Cortex of kidney (tissue), 1 donor: ENCODE data around the gene KDM2B.

Experiments used
- DNase-seq: peaks from one replicate; lab custom pipeline; 2025; lab: John Stamatoyannopoulos, UW

Gene KDM2B

DNA sequence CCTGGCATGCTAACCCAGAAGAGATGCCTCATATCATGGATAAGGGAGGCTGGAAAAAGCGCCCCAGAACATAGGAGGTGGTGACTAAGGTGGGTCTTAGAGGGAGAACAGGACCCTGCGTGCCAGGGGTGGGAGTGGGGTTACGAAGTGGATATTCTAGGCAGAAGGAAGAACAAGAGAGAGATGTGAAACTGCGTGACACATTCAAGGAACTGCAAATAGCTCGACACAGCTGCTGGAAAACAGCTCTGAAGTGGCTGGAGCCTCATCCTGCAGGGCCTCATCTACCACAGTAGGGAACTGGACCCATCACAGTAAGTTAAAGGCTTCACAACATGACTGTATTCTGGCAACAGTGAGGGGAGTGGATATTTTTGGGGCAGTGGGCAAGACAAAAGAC is 119.8 kb downstream of the KDM2B start:
- DNase-seq, result no peak

- no peak for DNase-seq
Measured at GRCh38 chr12:121456551-121456950, 124.3 kb downstream of the KDM2B start.

- DNase-seq, result no peak
Measured at GRCh38 chr12:121455766-121456420, 124.9 kb downstream of the KDM2B start.

DNA sequence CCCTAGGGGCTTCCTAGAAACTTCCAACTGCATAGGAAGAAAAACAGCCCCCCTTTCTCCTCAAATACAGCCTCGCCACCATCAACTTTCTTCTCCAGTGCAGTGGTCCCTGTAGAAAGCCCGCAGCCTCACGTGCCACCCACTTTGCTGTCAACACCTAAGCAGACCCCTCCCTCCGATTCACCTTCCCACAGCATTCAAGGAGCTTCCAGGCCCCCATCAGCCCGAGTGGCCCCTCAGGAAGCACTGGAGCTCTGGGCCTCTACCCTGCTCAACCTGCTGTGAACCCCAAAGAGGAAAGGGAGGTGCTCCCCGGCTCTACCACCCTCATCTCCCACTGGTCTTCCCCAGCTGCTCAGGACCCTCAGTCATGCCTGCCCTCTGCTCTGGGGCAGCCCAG is 125.9 kb downstream of the KDM2B start:
- DNase-seq, result no peak

DNA sequence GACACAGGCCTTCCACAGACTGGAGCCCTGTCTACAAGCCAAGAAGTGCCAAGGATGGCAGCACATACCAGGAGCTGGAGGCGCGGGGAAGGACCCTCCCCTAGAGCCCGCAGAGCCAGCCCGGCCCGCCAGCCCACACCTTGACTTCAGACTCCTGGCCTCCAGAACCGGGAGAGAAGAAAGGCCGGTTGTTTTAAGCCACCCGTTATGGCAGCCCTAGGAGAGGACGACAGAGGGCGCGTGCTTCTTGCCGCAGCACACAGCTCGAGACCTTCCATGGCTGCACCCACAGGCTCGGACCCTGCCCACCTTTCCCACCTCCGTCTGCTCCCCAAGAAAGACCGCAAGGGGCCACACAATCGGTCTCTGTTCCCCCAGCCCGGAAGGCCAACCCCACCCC is 127.2 kb downstream of the KDM2B start:
- DNase-seq, result no peak

DNA sequence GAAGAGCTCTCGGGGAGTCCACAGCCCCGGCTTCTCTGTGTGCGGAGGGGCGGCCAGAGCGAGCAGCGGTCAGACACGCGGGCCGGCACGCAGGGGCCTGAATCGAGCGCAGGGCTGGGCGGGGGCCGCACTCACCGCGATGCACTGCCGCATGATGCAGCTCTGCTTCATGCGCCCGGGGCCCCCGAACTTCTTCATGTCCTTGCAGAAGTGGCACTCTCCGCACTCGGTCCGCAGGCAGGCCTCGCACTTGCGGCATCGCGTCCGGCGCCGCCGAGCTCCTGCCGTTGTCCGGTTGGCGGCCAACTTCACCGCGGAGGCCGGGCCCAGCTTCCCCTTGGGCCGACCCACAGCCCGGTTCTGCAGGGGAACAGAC is 127.8 kb downstream of the KDM2B start:
- DNase-seq, result no peak

DNA sequence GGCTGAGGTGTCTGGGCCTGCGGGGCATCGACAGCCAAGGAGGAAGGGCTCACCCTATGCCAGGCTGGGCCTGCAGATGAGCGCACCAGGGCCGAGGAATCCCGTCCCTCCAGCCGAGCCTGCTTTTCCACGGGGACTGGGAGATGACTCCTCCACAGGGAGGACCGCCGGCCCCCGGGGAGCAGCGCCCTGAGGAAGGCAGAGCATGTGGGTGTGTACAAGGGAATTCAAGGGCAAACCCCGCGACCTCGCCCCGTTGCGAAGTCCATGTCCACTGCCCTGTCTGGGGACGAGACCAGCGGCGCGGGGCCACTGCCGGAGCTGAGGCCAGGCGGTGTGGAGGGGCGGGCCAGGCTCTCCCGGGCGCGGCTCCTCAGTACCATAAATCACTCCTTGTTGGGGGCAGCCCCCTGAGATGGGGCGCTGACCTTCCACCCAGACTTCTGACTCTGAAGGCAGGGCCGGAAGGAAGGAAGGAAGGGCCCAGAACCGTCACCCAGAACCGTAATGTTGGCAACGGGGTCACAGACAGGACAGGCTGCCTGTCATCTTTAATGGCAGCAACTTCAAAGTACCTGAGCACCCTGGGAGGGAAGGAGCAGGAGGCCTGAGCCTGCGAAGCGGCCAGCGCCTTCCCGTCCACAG is 128.4 kb downstream of the KDM2B start:
- no peak for DNase-seq

- no peak for DNase-seq
Measured at GRCh38 chr12:121451961-121452339, 128.9 kb downstream of the KDM2B start.

DNA sequence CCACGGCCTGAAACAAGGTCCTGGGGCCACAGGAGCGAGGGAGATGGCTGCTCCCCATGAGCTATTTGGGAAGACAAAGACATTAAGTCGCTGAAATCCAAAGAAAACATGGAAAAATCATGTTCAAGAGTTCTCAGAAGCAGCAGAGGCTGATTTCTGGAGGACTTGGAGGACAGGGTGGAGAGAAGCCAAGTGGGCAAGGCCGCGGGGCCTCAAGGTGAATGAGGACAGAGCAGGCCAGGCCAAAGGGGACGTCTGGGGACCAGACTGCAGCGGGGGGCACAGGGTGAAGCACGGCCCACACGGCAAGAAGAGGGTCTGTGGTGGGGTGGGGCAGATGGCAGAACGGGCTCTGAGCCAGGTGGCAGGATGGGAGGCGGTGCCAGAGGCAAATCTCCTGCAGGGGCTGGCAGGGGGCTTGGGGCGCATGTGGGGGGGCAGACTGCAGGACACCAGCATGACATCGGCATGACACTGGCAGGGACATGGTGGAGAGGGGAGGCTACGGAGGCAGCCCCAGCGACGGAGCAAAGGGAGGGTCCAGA is 132.0 kb downstream of the KDM2B start:
- no peak for DNase-seq

- no peak for DNase-seq
Measured at GRCh38 chr12:121446750-121447149, 134.1 kb downstream of the KDM2B start.

DNA sequence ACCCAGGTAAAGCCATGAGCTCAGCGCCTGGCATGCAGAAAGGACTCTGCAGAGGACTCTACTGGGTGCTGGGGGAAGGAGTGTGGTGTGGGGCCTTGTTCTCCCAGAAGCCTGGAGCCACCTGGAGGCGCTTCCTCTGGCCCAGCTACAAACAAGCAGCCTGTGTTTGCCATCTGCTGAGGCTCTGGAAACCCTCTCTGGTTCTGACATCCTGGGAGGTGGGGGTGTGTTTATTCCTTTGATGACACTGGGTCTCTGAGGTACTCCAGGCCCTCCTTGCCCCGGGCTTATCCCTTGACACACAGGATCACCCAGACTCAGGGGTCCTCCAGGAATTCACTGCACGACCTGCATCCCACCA is 136.0 kb downstream of the KDM2B start:
- no peak for DNase-seq

- DNase-seq, result no peak
Measured at GRCh38 chr12:121443911-121444841, 136.6 kb downstream of the KDM2B start.

GRCh38 chr12:121443193-121443870 is 137.5 kb downstream of the KDM2B start:
- no peak for DNase-seq

DNA sequence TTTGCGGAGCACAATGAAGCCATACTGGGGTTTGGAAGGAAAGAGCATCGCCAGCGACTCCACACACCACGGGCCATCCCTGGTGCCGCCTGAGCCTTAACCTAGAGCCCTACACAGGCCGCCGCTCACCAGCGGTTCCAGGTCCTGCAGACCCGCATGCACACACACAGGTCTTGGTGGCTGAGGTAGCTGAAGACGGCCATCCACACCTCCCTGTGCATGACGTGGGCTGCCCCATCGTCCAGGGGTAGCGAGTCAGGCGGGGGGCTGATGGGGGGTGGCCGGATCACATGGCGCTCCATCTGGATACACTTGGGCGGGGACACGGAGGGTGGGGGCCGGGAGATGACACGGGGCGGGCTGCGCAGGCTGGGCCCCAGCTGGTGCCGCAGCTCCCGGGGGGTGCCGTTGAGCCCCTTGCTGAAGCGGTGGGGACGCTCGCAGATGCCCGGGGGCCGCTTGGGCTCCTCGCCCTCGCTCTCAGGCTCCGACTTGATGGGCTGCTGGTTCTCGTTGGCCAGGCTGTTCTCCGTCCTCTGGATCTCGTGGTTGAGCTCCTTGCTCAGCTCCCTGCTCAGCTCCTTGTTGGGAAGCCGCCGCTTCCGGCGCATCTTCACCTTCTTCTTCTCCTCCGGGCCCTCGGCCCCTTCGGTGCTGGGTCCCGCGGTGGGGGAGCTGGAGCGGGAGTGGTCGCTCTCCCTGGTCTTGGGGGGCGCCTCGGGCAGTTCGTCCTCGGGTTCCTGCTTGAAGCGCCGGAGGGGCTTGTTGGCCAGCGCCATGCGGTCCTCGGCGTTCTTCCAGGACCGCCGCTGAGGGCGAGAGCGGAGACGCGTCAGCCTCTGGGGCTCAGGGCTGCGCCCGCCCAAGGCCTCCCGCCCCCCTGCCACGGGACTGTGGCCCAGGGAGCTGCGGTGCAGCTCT is 138.5 kb downstream of the KDM2B start:
- no peak for DNase-seq

- DNase-seq, result no peak
Measured at GRCh38 chr12:121441555-121441954, 139.3 kb downstream of the KDM2B start.

- no peak for DNase-seq
Measured at GRCh38 chr12:121440768-121441167, 140.1 kb downstream of the KDM2B start.

GRCh38 chr12:121439715-121440114 is 141.1 kb downstream of the KDM2B start:
- no peak for DNase-seq

DNA sequence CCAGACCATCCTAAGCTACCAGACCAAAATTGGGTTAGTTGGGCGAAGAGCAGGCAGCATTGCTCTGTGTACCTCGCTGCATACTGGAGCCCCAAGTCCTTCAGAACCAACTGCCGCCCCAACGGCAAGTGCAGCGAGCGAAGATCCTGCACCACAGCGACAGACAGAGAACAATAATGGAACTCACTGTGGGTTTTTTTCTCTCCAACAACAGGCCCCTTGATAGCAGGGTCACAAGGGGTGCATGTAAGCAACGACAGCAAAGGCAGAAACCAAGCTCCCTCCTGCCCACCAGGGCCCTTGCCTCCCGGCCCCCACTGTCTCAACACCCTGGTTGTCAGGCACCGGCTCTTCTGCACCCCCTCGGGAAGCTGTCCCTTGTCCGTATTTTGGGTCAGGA is 141.9 kb downstream of the KDM2B start:
- DNase-seq, result no peak

- no peak for DNase-seq
Measured at GRCh38 chr12:121436706-121437105, 144.1 kb downstream of the KDM2B start.

- DNase-seq, result no peak
Measured at GRCh38 chr12:121432740-121433480, 147.9 kb downstream of the KDM2B start.
